GM21528 (cell line): ENCODE results near the gene GRM8.
"Not testable (repeated sequence)": the region's sequence is repeated elsewhere in the genome, so short reads cannot be mapped to it uniquely, and the experiment has no call there.

ENCODE experiments used
- ATAC-seq: cut with Tn5 transposase; IDR thresholded peaks from one replicate; pipeline ENCODE4 v1.9.1; 2021; ENCODE audit warnings: mild to moderate bottlenecking, moderate library complexity; ENCODE audit not compliant: unreplicated experiment, low FRiP score

The GRM8 gene

DNA sequence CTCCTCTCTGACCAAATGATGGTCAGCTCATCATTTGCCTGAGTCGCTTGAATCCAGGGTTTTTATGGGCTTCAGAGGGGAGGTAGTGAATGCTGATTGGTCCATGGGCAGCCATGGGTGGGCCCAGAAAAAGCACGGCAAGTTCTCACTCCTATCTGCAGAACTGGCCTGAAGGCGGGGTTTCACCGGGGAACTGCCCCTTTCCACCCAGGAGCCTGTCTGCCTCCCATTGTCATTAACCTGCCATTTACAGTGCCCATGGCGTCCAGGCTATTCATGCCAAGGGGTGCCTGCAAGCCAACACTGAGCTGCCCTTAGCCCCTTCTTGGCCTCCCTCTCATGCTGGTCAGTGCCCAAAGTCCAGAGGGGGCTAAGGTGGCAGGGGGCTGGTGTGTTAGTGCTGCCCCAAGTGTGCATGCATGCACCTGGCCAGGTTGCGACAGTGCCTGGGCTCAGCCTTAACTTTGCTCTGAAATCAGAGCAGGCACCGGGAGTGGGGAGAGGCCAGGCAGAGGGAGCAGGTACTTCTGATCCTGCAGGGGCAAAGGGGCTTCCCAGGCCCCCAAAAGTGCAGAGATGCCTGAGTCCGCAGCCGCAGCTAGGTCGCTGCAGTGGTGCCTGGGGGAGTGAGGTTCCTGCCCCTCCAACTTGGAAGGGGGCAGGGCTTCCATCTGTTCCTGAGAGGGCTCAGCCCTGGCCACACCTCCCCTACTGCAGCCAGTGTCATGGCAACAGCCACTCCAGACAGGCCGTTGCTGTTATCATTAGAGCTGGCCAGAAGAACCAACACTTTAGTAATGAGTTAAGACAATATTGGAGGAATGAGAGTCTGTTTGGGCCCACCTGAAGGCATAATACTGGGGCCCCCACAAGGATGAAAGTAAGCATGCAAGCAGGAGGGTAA is 561.6 kb downstream of the GRM8 start:
- no peak for ATAC-seq

DNA sequence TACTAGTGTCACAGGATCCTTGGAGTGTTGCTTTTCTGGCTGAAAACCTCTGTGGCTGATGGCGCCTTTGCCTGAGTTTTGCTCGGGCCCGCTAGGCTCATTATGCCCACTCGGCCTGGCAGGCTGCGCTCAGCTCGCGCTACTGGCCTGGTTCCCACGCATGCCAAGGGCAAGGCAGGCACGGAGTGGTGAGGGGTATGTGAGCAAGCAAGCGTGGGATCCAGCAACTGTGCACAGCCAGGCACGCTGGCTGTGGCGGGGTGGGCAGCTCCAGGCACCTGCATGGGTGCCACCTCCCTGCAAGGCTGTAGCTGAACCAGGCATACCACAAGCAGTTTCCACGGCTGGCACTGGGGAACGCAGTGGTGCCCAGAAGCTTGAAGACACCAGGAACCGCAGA is 562.6 kb downstream of the GRM8 start:
- ATAC-seq: no peak

DNA sequence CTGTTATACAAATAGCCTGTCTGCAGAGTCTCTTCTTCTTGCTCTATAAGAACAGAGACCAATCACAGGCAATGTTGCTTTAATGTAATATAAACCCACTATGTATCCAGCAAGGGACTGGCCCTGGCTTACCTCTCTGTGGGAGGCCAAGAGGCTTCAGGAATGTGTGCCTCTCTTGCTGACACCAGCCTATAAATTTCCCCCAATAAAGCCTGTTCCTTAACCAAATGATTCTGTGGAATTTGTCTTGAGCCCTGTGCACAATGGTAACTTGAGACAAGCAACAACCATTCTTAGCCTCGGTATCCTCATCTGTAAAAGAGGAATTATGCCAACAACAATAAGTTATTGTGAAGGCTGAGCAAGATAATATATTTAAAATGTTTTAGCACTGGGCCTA is 563.7 kb downstream of the GRM8 start:
- no peak for ATAC-seq

DNA sequence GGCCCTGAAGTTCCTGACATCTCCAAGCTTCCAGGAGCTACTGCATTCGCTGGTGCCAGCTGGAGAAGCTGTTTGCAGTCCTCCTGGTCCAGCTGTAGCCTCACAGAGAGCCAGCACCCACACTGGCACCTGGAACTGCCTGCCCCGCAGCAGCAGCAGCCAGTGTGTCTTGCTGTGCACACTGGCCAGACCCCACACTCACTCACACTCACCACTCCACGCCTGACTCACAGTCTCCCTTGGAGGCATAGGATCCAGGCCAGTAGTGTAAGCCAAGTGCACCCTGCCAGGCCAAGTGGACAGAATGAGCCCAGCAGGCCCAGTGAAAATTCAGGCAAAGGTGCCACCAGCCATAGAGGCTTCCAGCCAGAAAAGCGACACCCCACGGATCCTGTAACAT is 566.3 kb downstream of the GRM8 start:
- no peak for ATAC-seq

DNA sequence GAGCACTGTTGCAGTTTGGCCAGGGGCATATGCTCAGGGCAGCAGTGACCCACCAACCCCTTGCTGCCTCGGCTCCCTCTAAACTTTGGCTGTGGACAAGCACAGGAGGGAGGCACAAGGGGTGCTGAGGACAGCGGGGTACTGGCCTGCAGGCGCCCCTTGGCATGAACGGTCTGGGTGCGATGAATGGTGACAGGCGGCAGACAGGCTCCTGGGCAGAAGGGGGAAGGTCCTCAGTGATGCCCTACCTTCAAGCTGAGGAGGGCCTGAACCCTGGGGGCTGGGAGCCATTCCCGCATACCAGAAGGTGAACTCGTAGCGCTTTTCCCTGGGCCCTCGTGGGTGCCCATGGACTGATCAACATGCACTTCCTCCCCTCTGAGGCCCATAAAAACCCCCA is 567.1 kb downstream of the GRM8 start:
- no peak for ATAC-seq

DNA sequence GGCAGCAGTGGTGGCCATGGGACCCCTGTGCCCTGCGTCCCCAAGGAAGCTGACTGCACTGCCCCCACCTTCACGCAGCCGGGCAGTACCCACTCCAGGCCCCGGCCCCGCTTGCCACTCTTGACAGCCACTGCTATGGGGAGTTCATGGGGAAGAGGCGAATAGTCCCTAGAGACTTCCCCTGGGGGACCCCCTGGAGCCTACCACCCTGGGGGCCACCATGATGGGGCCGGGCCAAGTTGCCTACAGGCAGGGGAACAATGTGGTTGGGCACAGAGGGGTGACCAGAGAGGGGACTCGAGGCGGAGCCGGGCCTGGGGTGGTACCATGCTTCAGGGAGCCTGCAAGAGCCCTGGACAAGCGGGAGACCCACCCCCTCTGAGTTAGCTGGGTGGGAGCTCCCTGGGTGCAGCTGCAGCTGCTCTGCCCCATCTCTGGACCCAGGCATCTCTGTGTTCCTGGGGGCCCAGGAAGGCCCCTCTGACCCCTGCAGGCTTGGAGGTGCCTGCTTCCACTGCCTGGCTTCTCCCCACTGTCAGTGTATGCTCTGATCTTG is 567.6 kb downstream of the GRM8 start:
- ATAC-seq: no peak

DNA sequence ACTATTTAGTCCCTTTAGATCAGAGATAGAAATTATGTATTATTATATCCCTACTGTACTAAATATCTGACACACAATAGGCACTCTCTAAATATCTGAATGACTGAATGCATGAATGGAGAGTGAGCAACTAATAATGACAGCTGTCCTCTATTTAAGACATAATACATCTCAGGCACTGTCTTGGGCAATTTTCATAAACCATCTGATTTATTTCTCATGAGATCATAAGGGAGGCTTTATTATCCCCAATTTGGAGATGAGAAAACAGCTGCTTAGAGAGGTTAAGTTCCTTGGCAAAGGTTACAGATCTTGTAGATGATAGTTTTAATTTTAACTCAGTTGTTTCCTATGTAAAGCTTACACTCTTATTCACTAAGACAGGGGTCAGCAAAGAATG is 570.6 kb downstream of the GRM8 start:
- no peak for ATAC-seq

DNA sequence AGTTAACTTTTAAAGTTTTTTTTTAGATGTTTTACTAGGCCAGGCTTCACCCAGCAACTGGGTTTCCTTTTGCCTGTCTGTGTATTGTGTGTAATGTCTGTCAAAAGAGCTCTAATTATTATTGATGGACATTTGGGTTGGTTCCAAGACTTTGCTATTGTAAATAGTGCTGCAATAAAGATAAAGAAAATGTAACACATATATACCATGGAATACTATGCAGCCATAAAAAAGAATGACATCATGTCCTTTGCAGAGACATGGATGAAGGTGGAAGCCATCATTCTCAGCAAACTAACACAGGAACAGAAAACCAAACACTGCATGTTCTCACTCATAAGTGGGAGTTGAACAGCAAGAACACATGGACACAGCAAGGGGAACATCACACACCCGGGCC is 584.0 kb downstream of the GRM8 start:
- ATAC-seq: not testable (repeated sequence)

DNA sequence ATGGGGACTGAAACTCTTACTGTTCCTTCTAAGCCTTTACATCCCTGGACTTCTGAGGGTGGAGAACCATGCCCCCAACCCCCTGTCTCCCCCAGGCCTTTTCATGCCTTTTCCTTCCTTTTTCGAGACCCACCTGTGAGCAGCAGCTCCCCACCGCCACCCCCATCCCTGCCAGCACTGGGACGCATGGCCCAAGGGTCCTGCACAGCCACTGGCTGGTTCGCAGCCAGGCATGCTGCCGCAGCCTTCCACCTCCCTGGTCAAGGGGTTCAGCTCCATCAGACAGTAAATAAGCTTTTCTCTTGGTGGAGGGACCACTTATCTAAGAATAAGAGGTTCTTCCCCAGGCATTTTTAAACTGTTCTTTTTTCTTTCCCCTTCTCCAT is 584.4 kb downstream of the GRM8 start:
- ATAC-seq: no peak

DNA sequence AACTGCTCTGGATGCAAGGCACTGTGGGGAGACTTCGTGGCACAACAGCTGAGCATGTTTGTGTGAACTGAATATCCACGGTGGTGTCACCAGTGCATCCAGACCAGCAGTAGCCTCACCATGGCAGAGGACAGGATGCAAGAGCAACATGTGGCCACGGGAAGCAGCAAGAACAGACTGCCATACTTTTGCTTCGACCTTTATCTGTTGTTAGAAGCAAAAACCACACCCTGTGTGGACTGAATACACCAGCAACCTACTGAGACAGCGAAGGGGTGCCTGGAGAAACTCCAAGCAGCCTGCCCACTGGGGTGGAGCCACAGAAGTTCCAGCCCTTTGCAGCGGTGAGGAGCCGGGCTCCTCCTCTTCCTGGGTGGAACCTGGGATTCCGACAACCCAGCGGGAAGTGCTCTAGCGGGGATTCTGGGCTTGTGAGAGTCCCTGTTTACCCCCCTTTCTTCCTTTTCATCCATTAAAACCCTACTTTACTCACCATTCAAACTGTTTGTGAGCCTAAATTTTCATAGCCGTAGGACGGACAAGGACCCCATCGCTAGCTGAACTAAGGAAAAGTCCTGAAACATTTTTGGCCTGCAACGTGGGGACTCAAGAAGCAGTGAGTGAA is 584.9 kb downstream of the GRM8 start:
- ATAC-seq: no peak

DNA sequence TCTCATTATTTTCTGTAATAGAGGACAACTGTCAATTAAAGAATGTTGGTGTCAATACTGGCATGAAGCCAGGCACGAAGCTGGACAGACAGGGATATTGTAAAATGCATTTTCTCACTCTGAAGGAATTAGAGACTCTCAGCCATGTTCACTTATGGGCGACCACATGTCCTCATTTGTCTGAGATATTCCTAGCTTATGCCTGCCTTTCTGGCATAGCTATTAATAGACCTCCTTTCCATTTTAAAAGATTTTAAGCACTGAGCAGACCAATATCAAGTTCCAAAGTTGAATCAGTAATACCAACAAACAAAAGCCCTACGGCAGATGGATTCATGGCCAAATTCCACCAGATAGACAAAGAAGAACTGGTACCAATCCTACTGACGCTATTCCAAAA is 589.9 kb downstream of the GRM8 start:
- ATAC-seq: no peak

DNA sequence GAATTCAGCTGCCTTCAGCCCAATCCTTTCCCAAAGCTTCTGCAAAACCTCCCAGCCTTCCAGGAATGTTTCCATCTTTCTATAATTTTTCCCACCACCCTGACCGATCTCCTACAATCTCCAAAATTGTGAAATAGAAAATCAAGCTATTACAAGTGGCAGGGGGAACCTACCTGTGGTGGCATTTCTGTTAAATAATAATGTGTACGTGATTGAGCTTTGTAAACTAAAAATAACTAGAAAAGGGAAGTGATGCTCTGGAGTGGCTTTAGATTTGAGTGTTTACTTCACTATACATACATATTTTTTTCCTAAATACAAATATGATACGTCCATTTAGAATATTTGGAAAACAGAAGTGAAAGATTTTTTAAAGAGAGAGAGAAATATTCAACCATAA is 593.6 kb downstream of the GRM8 start:
- ATAC-seq: peak; percentile 73

DNA sequence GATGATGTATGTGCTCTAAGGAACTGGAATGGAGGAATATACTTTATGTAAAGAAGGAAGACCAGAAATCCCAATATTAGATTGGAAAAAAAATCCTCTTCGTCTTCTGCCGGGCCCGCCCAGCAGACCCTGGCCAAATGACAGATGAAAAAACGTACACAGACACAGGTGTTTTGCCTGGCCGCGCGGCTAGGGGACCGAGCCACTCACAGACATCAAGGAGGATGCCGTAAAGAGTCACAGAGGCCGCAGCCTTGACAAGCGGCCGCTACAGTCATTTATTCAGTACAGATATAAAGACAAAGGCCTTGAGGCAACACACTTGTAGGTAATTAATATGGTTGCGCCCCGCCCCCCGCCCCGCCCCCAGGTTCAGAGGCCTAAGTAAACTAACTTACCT is 594.1 kb downstream of the GRM8 start:
- peak; percentile 21 for ATAC-seq

DNA sequence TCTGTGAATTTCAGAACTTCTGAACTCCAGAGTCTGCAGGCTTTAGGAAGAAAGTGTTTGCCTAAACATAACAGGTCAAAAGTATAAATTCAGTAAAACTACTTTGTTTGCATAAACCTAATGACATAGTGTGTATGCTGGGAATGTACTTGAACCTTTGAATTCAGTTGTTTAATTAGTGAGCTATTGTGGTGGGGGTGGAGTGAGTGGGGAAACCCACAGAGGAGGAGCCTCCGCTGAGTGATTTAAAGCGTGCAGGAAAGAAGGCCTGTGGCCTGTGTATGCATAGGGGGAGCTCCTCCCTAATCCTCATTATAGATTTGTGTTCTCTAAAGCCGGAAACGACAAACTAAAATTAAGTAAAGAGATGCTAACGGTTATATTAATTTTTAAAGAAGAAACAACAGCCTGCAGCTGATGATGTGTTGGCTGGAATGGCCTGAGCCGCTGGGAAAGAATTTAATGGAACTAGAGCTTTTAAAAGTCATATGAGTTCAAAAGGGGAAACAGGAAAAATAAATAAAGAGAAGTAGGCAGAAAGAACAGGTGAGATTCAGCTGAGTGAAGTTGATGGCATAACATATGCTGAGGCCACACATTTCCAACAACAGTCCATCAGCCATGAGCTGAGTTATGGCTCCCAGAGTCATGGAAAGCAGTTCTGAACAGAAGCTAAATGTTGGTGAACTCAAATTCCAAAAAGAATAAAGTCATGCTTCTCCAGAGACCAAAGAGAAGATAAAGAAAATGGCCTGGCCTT is 595.0 kb downstream of the GRM8 start:
- ATAC-seq: peak; percentile 89

DNA sequence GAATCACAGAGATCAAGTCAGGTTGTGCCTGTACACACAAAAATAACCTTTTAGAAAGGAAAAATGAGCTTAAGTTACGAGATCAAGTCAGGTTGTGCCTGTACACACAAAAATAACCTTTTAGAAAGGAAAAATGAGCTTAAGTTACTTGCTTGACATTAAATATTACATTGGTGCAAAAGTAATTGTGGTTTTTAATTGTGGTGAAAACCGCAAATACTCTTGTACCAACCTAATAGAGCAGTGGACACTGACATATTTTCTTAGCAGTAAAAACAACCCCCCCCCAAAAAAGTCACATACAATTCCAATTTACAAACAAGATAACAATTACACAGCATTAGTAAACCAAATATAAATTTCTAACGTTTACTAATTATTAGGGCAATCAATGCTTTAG is 595.6 kb downstream of the GRM8 start:
- ATAC-seq: peak; percentile 9

DNA sequence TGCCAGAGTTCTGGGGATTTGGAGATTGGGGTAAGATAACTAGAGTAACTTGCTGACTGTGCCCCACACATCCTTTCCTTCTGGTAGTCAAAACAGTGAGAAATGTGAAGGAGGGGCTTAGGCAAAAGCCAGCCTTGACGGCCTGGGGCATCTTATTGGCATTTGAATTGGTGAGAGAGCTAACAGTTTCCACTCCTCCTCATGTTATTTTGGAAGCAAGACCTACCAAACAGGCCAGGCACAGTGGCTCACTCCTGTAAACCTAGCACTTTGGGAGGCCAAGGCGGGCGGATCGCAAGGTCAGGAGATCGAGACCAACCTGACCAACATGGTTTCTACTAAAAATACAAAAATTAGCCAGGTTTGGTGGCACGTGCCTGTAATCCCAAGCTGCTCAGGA is 596.6 kb downstream of the GRM8 start:
- no peak for ATAC-seq

DNA sequence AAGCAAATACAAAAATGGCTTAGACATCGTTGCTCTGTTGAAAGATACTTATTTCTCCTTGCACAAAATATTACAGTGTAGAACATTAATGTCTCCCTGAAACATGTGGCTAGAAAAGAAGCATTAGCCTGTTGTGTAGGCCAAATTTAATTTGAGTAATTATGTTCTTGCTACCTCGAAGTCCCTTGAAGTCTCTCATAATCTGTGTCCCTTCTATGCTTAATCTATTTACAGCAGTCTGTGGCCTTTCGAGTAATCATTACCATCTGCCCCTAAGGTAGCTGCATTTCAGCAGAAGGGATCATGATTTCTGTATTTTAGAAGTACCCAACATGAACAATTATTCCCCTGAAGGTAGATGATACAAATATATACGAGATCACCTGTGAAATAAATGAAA is 615.2 kb downstream of the GRM8 start:
- no peak for ATAC-seq

DNA sequence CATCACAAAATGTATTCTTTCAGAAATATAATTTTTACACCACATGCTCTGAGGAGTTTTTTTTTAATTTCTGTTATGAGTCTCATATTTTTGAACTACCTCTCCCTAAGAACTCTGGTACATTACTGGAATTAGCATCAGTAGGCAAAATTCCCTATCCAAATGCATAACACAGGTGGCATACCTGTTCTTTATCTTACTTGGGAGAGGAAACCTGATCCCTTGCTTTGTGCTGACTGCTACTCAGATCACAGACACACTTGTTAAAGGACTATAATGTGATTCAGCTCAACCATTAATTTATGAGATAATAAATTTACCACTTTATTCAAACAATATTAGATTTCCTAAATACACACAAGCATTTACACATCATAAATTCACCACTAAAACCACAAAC is 617.2 kb downstream of the GRM8 start:
- no peak for ATAC-seq

DNA sequence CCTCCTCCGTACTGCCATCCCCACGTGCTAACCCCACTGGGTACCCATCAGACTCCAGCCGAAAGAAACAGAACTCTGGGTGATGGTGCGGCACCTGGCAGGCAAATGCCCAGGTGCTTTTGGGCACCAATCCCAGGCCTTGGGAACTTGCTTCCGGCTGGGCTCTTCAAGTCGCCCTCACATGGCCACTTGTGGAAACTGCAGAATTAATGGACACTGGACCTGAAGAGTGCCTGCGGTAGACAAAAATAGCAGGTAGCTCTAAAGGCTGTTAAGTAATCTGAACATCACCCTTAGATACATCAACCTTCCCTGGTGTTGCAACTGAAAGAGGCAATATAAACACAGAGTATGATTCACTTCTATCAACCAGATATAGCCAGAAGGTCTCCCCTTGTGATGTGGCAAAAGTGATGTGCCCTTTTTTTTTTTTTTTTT is 644.4 kb downstream of the GRM8 start:
- no peak for ATAC-seq

DNA sequence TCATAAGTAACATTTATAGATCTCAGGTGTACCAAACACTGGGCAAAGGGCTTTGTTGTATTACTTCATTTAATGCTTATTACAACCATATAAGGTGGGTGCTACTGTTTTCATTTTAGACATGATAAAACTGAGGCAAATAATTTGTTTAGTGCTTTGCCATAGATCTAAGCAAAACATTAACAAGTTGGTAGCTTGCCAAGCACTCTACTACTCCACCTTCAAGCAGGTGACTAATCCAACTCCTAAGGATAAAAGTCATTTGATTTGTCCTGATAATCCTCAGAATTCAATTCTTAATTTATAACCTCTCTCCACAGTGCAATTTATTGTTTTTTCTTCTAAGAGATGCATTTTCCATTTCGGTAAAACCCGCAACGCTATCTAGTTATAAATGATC is 646.4 kb downstream of the GRM8 start:
- ATAC-seq: no peak

DNA sequence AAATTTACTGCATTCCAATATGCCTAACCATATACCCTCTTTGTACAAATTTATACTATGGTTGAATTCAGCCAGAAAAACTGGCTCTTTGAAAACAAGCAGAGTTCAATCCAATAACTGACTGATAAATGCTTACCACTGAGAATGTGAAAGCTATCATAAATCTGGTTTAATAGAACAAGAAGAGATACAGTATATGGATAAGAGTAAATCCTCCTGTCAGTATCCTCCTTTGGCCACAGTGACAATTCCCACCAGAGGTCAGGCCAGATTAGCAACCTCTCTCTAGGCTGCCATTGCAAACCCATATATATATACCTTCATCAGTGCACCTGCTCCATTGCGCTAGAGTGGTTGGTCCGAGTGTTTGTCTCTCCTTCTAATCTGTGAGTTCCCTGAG is 647.2 kb downstream of the GRM8 start:
- ATAC-seq: no peak
